NCI-H146 (cell line): ENCODE measurements around the gene THRB.
A peak's percentile ranks its signal among the peaks of the same experiment; 100 is the strongest.

Source experiments
- DNase-seq: peaks from one replicate; lab custom pipeline; 2025; lab: John Stamatoyannopoulos, UW

Gene THRB

GRCh38 chr3:24303057-24303754, 191.4 kb downstream of the THRB start:
- DNase-seq = peak; percentile 21

GRCh38 chr3:24302396-24302795, 192.3 kb downstream of the THRB start:
- no peak for DNase-seq

- DNase-seq = no peak
Measured at GRCh38 chr3:24300949-24301348, 193.7 kb downstream of the THRB start.

GRCh38 chr3:24299806-24300626, 194.6 kb downstream of the THRB start:
- DNase-seq = no peak

GRCh38 chr3:24299246-24299805, 195.3 kb downstream of the THRB start:
- no peak for DNase-seq

GRCh38 chr3:24296441-24297205, 198.0 kb downstream of the THRB start:
- no peak for DNase-seq

GRCh38 chr3:24294150-24294549, 200.5 kb downstream of the THRB start:
- DNase-seq = no peak

- DNase-seq = no peak
Measured at GRCh38 chr3:24291646-24292045, 203.0 kb downstream of the THRB start.

- DNase-seq = no peak
Measured at GRCh38 chr3:24290596-24290995, 204.1 kb downstream of the THRB start.

GRCh38 chr3:24288496-24289236, 206.0 kb downstream of the THRB start:
- DNase-seq = no peak

GRCh38 chr3:24287755-24288450, 206.7 kb downstream of the THRB start:
- no peak for DNase-seq

GRCh38 chr3:24286405-24286804, 208.2 kb downstream of the THRB start:
- DNase-seq = no peak

- no peak for DNase-seq
Measured at GRCh38 chr3:24278543-24278942, 216.1 kb downstream of the THRB start.

- no peak for DNase-seq
Measured at GRCh38 chr3:24273491-24273890, 221.2 kb downstream of the THRB start.

GRCh38 chr3:24272875-24273274, 221.8 kb downstream of the THRB start:
- DNase-seq = no peak

GRCh38 chr3:24272408-24272807, 222.2 kb downstream of the THRB start:
- no peak for DNase-seq

GRCh38 chr3:24271228-24271627, 223.4 kb downstream of the THRB start:
- DNase-seq = no peak

GRCh38 chr3:24270744-24271143, 223.9 kb downstream of the THRB start:
- no peak for DNase-seq

- no peak for DNase-seq
Measured at GRCh38 chr3:24270204-24270691, 224.4 kb downstream of the THRB start.

GRCh38 chr3:24264748-24265158, 229.9 kb downstream of the THRB start:
- peak; percentile 65 for DNase-seq

- DNase-seq = no peak
Measured at GRCh38 chr3:24264011-24264410, 230.6 kb downstream of the THRB start.
